8988T (cell line): Measurements from ENCODE around the gene TRIM69.

Experiments
- DNase-seq: peaks from one replicate; pipeline ENCODE4 v3.0.0; 2011

TRIM69 gene

DNA sequence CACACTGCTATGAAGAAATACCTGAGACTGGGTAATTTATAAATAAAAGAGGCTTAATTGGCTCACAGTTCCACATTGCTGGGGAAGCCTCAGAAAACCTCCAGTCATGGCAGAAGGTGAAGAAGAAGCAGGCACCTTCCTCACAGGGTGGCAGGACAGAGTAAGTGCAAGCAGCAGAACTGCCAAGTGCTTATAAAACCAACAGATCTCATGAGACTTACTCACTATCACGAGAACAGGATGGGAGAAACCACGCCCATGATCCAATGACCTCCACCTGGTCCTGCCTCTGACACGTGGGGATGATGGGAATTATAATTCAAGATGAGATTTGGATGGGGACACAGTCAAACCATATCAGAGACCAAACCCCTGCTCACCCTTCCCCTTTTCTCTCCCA, 75.0 kb downstream of the TRIM69 start:
- no peak for DNase-seq

DNA sequence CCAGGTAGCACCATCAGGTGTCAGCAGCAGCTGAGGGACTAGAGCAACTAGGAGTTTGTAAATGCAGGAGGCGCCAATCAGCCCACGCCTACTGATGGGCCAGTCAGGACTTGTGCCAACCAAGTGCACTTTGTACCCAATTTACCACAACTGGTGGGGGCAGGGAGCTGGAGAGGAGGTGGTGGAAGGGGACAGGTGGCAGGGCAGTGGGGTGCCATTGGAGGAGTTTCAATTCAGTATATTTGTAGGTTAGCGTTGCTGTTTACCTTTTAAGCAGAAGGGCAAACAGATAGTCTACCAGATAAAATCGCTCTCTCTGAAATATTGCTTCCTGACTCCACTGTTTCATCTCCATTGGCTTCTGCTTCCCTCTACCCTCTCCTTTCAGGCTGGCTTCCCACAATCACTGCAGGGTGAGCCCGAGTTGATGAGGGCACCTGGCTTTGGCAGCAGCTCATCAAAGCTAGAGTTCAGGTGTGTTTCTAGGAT, 75.7 kb downstream of the TRIM69 start:
- no peak for DNase-seq

DNA sequence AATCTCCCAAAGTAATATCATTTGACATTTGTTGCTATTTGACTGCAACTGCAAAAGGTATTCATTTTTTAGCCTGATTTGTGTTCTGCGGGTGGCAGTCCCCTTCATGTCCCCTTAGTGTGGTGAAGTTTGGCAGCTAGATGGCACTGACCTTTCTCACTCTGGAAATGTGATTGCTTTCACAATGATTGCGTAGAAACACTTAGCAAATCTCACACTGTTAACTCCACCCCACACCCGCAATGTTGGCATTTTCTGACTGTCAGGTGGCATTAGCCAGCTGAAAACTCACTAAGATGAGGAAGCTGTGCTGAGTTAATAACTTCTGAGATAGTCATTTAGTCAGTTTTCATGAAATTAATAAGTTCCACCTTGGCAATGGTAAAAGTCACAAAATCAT, 76.9 kb downstream of the TRIM69 start:
- no peak for DNase-seq
